ENCODE data around the gene TLR2. TPM values are rescaled to one million over a fixed set of nuclear protein-coding genes. Genes with fewer than 3 reads are reported as not detected.

Gene TLR2, protein sequence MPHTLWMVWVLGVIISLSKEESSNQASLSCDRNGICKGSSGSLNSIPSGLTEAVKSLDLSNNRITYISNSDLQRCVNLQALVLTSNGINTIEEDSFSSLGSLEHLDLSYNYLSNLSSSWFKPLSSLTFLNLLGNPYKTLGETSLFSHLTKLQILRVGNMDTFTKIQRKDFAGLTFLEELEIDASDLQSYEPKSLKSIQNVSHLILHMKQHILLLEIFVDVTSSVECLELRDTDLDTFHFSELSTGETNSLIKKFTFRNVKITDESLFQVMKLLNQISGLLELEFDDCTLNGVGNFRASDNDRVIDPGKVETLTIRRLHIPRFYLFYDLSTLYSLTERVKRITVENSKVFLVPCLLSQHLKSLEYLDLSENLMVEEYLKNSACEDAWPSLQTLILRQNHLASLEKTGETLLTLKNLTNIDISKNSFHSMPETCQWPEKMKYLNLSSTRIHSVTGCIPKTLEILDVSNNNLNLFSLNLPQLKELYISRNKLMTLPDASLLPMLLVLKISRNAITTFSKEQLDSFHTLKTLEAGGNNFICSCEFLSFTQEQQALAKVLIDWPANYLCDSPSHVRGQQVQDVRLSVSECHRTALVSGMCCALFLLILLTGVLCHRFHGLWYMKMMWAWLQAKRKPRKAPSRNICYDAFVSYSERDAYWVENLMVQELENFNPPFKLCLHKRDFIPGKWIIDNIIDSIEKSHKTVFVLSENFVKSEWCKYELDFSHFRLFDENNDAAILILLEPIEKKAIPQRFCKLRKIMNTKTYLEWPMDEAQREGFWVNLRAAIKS
- total RNA-seq: 8.7 TPM

GRCh38 chr4:153684182-153684970, at the start of gene TLR2:
TSS of gene TLR2 (plus strand) at chr4:153684280. CDS start at chr4:153702908, 18,628 bp downstream.

Other genes starting within 250 kb of the TLR2 start
- 24.4 TPM for gene TMEM131L, start 217.9 kb upstream of the TLR2 start, total RNA-seq
- 9.8 TPM for gene RNF175, start 75.7 kb downstream of the TLR2 start, total RNA-seq
- gene SFRP2, start 104.8 kb downstream of the TLR2 start, total RNA-seq: 103 TPM